HG03060 (cell line): ENCODE results near the gene PTPRCAP.

Source experiments
- ATAC-seq: cut with Tn5 transposase; IDR thresholded peaks from one replicate; pipeline ENCODE4 v1.9.1; 2021; ENCODE audit warnings: low read depth, moderate number of reproducible peaks; ENCODE audit not compliant: unreplicated experiment

PTPRCAP gene

DNA sequence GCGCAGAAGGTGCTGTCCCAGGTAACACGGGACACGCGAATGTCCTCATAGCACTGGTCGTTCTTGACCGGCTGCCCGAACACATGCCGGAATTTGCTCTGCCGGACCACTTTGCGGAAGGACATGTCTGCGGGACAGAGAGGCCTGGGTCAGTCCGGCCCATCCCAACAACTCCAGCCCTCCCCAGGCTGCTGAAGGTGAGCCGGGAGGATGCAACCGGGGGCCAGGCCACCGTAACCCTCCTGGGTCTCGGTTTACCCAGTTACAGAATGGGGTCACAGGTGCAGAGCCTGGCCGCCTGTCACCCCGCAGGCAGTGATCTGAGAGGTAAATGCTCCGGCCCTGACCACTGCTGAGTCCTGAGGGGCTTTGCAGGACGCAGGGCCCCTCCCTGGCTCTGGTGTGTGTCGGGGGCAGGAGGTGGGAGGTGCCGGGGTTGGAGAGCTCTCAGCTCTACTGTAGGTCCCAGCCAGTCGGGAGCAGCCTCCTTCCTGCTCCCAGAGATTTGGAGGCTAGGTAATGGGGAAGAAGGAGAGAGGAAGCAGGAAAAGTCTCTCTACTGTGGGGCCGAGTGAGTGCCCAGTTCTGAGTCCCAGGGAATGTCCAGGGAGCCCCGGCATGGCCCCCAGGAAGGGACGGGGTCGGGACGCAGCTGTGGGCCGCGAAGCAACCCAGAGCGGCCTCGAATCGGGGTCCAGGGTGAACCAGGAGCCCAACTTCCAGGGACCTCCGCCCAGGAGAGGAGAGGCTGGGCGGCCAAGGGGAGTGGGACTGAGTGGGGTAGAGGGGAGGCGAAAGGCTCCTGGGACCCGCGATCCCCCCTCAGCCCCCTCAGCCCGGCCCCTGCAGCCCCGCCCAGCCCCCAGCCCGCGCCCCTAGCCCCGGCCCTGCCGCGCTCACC lies 5.3 kb upstream of the PTPRCAP start:
- no peak for ATAC-seq

DNA sequence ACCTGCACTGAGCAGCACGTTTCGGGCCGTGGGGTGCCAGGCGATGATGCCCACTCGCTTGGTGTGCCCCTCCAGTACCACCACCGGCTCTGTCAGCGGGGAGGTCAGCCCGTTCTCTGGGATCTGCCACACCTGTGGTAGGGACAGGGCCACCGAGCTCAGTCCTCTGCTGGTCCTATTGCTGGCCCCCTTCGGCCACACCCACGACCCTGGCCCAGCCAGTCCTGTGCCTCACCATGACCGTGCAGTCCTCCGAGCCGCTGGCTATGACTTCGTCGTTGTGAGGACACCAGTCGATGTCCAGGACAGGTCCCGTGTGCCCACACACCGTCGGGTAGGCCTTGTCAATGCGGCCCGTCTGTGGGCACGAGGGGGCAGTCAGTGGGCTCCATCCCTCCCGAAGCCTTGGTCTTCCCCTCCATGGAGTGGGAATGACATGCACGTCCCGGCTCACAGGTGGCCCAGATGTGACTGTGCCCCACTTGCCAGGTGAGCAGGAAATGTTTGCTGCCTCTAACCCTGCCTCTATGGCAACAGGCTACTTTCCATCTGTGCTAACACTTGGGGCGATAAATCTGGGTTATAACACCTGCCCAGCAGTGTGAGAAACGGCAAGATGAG lies 4.4 kb upstream of the PTPRCAP start:
- no peak for ATAC-seq

DNA sequence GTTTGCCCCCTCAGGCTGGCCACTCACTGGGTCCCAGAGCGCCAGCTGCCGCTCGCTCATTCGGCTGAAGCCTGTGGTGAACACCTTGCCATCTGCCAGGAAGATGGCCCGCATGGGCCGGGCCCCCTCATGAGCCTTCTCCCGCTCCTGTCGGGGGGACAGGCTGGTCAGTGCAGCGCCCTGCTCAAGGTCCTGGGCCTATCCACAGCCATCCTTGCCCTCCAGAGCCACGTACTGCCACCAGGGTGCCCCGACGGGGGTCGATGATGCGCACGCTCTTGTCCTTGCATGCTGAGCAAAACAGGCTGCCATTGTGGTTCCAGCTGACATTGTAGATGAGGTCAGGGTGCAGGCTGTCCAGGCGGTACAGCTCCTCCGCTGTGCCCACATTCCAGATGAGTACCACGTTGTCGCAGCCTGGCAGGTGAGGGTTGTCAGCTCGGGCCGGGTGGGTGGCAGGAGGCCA lies 3.6 kb upstream of the PTPRCAP start:
- ATAC-seq = no peak

DNA sequence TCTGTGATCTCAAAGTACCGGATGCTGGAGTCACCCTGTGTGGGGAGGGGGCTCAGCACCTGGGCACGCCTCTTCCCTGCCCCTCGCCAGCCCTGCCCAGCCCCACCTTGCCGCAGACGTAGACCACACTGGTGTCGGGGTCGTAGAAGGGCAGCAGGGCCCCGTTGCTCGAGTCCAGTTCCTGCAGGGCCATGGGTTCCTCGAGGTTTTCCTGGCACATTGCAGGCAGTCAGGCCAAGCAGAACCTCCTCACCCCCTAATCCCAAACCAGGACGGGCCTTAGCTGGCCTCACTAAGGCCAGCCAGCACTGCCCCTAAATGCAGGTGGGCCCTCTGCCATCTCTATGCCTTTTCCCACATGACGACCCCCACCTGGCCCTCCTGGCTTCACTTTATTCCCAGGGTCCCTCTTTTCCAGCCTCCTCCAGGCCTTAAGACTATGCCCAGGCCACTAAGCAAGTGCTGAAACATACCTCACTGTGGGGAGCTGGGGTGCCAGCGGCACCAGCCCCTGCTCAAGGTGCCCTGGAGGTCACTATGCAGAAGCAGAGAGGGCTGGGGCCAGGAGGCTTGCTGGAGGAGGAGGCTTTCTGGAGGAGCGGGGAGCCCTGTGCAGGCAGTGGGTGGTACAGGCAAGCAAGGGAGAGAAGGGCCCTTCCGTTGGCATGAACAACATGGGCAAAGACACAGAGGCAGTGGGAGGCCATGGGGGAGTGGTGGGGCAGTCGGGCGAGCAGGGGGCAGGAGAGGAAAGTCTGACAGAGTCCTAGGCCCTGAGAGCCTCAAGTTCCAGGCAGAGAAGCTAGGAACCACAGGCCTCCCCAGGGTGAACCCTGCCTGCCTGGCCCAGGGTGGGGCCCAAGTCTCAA lies 3.0 kb upstream of the PTPRCAP start:
- ATAC-seq = no peak

DNA sequence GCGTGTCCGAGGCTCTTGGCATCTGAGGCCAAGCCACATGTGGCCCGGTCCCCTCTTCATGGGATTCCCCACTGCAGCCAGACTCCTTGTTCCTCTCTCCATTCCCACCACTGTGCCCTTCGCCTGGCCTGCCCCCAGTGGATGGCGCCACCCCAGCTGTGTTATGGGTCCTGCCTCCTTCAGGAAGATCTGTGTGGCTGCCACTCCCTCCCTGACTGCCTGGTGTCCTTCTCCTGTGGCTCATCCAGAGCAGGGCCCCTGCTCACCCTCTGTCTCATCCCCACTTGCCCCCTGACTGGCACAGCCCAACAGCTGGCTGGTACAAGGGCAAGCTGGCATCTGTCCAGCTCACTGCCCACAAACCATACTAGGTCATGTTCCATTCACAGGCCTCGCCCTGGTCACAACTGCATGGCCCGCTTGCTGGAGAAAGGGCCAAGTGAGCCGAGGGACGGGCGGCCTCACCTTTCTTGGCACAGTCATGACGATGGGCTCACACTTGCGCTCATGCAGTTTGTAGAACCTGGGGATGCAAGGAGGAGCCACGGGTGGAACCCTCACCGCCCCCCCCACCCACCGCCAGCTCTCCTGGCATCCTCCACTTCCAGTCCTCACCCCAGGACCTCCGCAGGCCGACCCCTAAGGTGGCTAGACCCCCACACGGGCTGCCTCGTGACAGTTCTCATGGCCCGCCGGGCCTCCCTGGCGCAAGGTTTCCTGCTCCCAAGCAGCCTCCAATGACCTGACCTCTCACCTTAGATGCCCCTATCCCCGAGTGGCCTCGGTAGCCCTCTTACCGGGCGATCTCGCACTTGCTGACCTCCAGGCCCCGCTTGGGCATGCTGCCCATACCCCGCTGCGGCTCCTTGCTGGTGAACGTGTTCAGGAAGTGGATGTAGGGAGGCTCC lies 2.1 kb upstream of the PTPRCAP start:
- no peak for ATAC-seq

DNA sequence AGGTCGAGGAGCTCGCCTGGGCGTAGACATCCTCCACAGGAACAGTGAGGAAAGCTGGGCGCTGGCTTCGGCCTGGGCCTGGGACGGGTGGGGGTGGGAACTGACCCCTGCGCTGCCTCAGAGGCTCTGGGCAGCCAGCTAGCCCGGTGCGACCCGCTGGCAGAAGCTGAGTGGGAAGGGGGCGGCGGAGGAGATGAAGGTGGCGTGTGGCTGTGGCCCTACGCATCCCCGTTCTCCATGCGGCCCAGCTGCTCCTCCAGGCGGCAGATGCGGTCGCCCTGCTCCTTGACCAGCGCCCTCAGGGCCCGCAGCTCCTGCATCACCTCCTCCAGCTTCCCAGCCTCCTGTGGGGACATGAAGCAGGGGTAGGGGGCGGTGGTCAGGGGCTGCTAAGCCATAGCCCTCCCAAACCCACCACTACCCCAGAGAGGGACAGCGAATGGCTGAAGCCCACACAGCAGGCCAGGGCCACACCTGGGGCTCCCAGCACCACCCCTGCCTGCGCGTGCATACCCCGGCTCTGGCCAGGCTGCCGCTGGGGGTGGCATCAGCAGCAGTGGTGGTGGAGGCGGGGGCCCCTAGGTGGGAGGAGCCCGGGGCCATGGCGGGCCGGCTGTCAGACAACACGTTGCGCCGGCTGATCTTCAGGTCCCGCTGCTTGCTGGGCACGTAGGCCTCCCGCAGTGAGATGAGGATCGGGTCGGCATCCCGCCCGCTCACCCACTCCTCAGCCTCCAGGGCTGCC lies 848 bp upstream of the PTPRCAP start:
- no peak for ATAC-seq

DNA sequence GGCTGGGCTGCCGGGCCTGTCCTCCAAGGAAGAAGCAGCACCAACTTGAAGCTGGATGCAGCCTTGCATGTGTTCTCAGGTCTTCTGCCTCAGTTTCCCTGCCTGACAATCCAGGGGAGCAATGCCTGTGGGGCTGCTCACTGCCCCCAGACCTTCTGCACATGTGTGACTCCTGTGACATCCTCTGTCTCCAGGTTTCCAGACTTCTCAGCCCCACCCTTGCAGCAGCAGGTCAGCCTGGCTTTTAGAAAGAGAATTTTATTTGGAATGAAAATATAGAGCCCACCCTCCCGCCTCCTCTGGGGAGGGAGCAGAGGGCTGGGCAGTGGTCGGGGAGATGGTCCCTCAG lies 301 bp upstream of the PTPRCAP start:
- ATAC-seq = no peak

DNA sequence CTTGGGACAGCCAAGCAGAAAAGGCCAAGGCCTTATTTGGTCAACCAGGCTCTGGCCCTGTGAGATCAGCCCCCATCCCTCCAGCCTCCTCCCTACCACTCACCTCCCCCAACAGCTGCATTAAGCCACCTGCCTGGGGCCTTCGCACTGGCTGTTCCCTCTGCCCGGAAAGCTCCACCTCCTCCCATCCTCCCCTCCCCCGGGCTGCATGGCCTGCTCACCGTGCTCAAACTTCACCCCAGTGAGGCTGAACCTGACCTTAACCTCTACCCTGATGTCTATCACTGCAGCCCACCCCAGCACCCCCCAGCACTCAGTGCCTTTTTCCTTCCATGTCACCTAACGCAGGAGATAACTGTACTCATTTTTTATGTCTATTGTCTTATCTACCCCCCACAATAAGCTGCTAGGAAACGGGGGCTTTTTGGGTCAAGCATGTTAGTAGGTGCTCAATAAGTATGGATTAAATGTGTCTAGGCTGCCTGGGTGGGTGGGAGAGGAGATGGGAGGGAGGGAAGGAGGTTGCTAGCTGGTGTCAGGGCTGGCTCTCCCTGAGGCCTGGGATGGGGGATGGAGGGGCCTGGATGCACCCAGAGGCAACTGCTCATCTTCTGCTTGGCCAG lies 912 bp downstream of the PTPRCAP start:
- no peak for ATAC-seq

DNA sequence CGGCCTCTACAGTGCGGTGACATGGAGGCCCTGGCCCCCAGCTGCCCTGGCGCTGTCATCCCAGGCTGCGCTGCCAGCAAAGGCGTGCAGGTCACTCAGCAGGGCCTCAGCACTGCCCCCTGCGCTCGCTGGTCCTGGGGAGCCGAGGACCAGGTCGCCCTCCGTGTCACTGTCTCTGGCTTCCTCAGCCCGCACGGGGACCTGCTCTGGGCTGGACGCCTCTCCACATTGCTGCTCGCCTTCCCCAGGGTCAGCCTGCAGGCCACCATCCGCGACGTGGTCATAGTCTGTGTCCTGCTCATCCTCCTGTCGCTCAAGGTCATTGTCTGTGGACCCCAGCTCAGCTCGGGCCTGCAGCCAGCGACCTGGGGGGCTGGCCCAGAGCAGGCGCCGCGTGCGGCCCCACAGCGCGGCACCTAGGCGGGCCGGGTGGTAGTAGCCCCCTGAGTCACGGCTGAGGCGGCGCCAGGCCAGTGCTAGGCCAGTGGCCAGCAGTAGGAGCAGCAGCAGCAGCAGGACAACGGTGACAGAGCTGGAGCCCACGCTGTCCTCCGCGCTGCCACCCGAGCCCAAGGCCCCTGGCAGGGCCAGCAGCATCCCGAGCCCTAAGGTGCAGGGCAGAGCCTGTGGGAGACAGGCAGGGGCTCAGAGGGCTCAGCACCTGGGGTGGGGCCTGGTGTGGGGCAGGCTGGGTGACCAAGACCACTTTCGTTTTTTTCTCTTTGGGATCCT lies 1.6 kb downstream of the PTPRCAP start:
- no peak for ATAC-seq

DNA sequence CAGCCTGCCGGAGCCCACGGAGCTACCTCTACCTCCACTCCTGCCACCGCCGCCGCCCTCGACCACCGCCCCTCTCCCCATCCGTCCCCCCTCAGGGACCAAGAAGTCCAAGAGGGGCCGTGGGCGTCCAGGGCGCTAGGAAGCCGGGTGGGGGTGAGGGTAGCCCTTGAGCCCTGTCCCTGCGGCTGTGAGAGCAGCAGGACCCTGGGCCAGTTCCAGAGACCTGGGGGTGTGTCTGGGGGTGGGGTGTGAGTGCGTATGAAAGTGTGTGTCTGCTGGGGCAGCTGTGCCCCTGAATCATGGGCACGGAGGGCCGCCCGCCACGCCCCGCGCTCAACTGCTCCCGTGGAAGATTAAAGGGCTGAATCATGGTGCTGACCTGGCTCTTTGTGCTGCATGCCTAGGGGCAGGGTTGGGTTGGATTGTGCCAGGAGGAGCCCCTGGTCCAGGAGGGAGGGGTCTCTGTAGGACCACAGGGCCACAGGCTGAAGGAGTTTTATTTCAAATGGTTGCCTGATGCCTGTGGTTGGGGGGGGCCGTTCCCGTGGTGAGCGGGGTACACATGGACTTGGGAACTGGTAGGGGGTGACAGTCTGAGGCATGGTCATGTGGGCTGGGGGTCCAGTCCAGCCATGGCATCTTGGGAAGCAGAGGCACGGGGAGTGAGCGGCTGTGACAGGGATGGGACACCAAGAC lies 2.3 kb downstream of the PTPRCAP start:
- no peak for ATAC-seq

DNA sequence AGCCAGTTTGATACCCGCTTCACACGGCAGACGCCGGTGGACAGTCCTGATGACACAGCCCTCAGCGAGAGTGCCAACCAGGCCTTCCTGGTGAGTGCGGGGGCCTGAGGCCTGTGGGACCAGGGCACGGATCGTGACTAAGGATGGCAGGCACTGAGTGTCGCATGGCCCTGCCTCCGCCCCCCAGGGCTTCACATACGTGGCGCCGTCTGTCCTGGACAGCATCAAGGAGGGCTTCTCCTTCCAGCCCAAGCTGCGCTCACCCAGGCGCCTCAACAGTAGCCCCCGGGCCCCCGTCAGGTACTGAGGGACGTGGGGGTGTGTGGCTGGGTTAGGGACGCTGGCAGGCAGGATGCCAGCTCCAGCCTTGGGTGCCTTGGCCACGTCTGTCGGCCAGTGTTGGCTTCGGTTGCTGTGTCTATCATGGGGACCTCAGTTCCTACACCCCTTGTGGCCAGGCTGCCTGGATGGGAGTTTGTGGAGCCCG lies 3.0 kb downstream of the PTPRCAP start:
- ATAC-seq = no peak

DNA sequence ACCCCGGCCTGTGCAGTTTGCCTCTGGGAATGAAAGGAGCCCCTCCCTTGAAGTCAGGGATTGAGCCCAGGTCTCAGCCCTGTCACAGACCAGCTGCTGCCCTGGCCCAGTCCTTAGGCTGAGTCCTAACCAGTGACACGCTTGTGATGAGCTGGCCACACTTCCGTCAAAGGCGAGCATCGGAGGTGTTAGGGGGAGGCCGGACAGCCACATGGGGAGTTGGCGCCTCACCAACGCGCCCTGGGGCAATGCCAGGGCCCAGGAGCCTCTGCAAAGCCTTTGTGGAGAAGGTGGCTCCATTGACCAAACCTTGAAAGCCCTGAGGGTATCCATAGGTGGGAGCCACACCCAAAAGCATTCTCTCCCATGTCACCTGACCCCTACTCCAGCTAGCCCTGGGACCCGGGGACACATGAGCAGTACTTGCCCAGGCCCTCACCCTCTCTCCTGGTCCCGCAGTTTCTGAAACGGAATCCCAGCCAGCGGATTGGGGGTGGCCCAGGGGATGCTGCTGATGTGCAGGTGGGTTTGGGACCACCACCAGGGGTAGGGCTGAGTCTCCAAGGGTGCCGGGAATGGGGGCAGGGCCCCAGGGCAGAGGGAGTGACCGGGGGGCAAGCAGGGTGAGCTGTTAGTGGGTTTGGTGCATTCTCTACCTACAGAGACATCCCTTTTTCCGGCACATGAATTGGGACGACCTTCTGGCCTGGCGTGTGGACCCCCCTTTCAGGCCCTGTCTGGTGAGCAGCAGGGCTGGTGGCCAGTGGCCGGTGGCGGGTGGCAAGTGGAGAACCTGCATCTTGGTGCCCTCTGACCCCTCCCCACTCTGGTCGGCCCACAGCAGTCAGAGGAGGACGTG lies 3.7 kb downstream of the PTPRCAP start:
- no peak for ATAC-seq

DNA sequence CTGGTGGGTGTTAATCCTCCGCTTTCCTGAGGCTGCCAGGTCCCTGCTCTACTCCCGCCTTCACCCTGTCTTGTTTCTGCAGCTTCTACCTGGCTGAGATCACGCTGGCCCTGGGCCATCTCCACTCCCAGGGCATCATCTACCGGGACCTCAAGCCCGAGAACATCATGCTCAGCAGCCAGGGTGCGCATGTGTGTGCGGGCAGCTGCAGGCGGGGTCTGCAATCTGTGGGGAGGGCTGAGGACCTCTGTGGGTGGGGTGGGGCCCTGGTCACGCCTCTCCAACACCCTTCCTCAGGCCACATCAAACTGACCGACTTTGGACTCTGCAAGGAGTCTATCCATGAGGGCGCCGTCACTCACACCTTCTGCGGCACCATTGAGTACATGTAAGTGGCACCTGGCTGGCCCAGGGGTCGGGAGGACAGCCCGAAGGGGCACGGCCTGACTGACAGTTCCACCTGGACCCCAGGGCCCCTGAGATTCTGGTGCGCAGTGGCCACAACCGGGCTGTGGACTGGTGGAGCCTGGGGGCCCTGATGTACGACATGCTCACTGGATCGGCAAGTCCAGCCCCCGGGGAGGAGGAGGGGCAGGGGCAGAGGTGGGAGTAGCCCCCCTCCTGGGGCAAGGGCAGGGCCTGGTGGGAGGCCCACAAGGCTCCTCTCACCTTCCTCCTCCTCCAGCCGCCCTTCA lies 4.7 kb downstream of the PTPRCAP start:
- no peak for ATAC-seq

DNA sequence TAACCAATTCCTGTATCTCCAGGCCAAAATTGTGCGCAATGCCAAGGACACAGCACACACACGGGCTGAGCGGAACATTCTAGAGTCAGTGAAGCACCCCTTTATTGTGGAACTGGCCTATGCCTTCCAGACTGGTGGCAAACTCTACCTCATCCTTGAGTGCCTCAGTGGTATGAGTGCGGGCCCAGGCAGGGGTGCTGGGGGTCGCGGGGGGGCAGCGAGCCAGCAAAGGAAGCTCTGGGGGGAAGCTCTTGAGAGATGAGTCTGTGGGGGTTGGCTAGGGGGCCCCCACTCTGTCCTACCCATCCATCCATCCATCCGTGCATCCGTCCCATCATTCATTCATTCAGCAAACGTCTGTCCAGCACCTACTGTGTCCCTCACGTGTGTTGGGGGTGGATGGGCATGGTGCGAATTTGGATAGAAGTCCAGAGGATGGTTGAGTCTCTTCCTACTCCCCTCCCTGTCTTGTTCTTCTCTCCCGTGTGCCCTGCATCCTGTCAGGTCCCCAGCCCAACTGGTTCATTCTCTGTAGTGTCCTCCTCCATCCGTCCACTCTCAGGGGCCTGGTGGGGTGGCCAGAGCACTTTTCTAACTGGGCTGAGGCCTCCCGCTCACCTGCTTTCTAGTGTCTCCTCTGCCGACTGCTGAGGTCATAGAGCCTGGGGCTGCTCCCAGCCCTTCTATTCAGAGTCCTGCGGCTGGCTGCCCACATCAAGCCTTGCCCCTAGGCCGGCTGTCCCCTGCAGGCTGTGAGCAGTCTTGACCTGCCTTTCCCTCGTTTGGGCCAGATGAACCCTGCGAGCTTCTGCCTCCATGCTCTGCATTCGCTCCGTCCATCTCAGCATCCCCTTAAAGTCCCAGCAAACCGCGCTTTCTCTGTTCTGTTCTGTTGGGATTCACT lies 5.9 kb downstream of the PTPRCAP start:
- ATAC-seq = no peak

DNA sequence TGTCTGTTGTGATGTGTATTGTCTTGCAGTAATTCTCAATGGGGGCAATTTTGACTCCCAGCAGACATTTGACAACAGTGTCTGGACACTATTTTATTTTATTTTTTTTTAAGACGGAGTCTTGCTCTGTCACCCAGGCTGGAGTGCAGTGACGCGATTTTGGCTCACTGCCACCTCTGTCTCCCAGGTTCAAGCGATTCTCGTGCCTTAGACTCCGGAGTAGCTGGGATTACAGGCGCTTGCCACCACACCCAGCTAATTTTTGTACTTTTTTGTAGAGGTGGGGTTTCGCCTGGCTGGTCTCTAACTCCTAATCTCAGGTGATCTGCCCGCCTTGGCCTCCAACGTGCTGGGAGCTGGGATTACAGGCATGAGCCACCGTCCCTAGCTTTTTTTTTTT lies 7.8 kb downstream of the PTPRCAP start:
- no peak for ATAC-seq
